ENCODE measurements around the gene ZNF438.
"Not testable (repeated sequence)": the region's sequence is repeated elsewhere in the genome, so short reads cannot be mapped to it uniquely, and the experiment has no call there.

Gene ZNF438

DNA sequence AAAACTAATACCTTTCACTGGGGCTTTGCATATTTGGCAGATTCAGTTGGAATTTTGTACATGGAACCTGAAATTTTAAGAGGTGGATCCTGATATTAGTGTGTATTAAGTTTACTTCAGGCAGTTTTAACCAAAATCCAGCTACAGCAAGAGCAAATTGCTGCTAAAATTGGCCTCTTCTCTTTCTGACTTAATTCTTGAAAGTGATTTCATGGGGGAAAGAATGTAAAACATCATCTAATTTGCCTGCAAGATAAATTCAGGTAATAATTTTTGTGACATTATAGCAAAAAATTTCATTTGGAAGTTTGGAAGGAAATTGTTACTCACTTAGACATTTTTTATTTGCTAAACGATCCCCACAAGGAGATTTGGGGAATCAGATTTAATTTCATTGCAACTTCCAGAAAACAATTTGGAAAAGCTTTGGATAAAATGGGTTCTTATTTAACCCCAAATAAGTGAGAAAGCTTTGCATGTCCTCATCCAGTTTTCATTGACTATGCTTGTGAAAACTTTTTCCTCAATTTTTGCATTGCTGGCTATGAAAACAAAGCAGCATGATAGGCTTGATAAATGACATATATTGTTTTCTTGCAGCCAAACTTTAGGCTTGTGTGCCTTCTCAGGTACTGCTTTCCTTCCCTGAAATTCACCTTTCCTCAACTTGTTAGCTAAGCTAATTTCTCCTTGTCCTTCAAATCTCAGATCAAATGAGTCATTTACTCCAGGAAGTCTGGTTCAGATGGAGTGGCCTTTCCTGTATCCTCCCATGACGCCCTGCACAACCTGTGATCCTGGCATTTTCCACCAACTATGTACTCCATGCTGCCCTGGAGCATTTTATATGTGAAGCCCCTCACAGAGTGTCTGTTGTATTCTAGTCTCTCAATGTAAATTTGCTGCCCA lies 27.4 kb upstream of the ZNF438 start:
- no peak overlapping the region for H3K27ac ChIP-seq
- DNase-seq: no peak
- TF ChIP-seq, protein P1, sequence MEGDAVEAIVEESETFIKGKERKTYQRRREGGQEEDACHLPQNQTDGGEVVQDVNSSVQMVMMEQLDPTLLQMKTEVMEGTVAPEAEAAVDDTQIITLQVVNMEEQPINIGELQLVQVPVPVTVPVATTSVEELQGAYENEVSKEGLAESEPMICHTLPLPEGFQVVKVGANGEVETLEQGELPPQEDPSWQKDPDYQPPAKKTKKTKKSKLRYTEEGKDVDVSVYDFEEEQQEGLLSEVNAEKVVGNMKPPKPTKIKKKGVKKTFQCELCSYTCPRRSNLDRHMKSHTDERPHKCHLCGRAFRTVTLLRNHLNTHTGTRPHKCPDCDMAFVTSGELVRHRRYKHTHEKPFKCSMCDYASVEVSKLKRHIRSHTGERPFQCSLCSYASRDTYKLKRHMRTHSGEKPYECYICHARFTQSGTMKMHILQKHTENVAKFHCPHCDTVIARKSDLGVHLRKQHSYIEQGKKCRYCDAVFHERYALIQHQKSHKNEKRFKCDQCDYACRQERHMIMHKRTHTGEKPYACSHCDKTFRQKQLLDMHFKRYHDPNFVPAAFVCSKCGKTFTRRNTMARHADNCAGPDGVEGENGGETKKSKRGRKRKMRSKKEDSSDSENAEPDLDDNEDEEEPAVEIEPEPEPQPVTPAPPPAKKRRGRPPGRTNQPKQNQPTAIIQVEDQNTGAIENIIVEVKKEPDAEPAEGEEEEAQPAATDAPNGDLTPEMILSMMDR (IDR thresholded peaks at IDR 0.05; ENCODE audit: low read depth, low read length): no peak

DNA sequence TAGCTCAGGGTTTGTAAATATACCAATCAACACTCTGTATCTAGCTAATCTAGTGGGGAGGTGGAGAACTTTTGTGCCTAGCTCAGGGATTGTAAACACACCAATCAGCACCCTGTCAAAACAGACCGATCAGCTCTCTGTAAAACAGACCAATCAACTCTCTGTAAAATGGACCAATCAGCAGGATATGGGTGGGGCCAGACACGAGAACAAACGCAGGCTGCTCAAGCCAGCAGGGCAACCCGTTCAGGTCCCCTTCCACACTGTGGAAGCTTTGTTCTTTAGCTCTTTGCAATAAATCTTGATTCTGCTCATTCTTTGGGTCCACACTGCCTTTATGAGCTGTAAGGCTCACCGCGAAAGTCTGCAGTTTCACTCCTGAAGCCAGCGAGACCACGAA lies 25.0 kb upstream of the ZNF438 start:
- H3K27ac ChIP-seq; H3K27me3 ChIP-seq (ENCODE audit: insufficient read depth, low read depth, severe bottlenecking); DNase-seq; H3K4me3 ChIP-seq (ENCODE audit: low read depth, low read length); H3K9me3 ChIP-seq (ENCODE audit: severe bottlenecking); H3K36me3 ChIP-seq: not testable (repeated sequence)

More for the DNA sequence above, 27.4 kb upstream of the ZNF438 start:
- Histone ChIP-seq H3K4me3 (ENCODE audit: low read depth, low read length) (no peak overlapping the region), H3K9me3 (ENCODE audit: severe bottlenecking) (no peaks in the 10 kb centered on the region), H3K27me3 (ENCODE audit: insufficient read depth, low read depth, severe bottlenecking) (no peaks in the 10 kb centered on the region), H3K36me3 (no peaks in the 10 kb centered on the region)

DNA sequence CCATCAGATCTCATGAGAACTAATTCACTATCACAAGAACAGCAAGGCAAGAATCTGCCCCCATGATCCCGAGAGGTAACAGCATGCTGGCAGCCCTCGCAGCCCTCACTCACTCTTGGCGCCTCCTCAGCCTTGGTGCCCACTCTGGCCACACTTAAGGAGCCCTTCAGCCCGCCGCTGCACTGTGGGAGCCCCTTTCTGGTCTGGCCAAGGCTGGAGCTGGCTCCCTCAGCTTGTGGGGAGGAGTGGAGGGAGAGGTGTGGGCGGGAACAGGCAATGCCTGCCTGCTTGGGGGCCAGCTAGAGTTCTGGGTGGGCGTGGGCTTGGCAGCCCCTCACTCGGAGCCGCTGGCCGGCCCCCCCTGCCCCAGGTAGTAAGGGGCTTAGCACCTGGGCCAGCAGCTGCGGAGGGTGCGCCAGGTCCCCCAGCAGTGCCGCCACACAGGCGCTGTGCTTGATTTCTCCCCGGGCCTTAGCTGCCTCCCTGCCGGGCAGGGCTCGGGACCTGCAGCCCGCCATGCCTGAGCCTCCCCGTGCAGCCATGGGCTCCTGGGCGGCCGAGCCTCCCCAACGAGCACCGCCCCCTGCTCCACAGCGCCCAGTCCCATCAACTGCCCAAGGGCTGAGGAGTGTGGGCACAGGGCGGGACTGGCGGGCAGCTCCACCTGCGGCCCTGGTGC lies 24.0 kb upstream of the ZNF438 start:
- DNase-seq: no peak
- TF ChIP-seq, protein P1 (IDR thresholded peaks at IDR 0.05; ENCODE audit: low read depth, low read length): no peak
- Histone ChIP-seq H3K27ac (no peak overlapping the region), H3K9me3 (ENCODE audit: severe bottlenecking) (no peaks in the 10 kb centered on the region), H3K27me3 (ENCODE audit: insufficient read depth, low read depth, severe bottlenecking) (no peaks in the 10 kb centered on the region), H3K36me3 (no peaks in the 10 kb centered on the region), H3K4me3 (ENCODE audit: low read depth, low read length) (no peak overlapping the region)

DNA sequence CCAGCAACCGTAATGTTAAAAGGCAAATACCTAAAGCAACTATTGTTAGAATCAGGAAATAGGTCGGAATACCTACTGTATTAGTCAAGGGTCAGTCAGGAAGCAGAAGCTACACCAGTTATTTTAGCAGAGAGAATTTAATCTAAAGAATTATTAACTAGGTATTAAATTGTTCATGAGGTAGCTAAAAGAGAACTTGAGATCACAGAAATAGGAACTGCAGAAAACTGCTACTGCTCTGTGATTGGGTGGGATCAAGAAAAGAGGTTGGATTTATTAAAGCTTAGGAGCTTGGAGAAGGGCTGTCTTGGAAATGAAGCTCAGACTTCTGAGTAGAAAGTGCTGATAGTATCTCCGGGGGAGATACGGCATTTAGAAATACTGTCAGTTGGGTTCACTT lies 20.0 kb upstream of the ZNF438 start:
- TF ChIP-seq, protein P1 (IDR thresholded peaks at IDR 0.05; ENCODE audit: low read depth, low read length): no peak
- Histone ChIP-seq H3K9me3 (ENCODE audit: severe bottlenecking) (no peaks in the 10 kb centered on the region), H3K27me3 (ENCODE audit: insufficient read depth, low read depth, severe bottlenecking) (no peaks in the 10 kb centered on the region), H3K27ac (no peak overlapping the region), H3K36me3 (no peaks in the 10 kb centered on the region), H3K4me3 (ENCODE audit: low read depth, low read length) (no peak overlapping the region)
- DNase-seq: no peak

DNA sequence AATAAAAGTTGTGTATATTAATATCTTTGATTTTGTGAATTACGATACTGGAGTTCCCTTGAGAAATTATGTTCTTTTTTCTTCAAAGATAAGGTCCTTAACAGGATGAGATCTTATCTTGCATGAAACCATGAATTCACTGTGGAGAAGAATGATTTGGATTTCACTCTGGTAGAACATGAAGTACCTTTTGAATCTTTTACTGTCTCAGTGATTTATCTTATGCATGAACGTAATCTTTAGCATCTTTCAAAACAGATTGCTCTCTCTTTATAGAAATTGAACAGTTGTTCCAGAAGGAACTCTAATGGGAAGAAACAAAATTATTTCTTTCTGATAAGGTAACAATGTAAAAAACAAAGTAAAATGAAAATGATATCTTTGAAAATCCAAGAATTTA lies 11.0 kb upstream of the ZNF438 start:
- Histone ChIP-seq H3K27me3 (ENCODE audit: insufficient read depth, low read depth, severe bottlenecking) (no peaks in the 10 kb centered on the region), H3K27ac (no peak overlapping the region), H3K9me3 (ENCODE audit: severe bottlenecking) (no peaks in the 10 kb centered on the region), H3K36me3 (no peaks in the 10 kb centered on the region), H3K4me3 (ENCODE audit: low read depth, low read length) (no peak overlapping the region)
- no peak for DNase-seq
- TF ChIP-seq, protein P1 (IDR thresholded peaks at IDR 0.05; ENCODE audit: low read depth, low read length): no peak

DNA sequence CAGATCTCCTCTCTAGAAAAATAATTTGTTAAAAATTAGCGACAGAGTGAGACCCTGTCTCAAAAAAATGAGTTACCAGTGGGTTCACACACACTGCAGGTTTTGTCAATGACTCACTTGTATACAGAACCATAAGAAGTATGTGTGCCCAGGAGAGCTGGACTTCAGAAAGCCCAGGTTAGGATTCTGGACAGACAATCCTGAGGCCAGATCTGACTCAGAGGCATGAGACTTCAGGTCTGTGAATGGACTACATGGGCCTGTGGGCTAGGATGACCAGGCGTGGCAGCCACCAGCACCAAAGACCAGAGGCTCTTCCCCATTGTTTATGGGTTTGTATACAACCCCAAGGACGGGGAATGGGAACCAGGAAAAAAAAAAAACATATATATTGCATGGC lies 9.3 kb upstream of the ZNF438 start:
- Histone ChIP-seq H3K27ac (no peak overlapping the region), H3K27me3 (ENCODE audit: insufficient read depth, low read depth, severe bottlenecking) (no peaks in the 10 kb centered on the region), H3K4me3 (ENCODE audit: low read depth, low read length) (no peak overlapping the region), H3K9me3 (ENCODE audit: severe bottlenecking) (no peaks in the 10 kb centered on the region), H3K36me3 (no peaks in the 10 kb centered on the region)
- DNase-seq: no peak
- TF ChIP-seq, protein P1 (IDR thresholded peaks at IDR 0.05; ENCODE audit: low read depth, low read length): no peak

DNA sequence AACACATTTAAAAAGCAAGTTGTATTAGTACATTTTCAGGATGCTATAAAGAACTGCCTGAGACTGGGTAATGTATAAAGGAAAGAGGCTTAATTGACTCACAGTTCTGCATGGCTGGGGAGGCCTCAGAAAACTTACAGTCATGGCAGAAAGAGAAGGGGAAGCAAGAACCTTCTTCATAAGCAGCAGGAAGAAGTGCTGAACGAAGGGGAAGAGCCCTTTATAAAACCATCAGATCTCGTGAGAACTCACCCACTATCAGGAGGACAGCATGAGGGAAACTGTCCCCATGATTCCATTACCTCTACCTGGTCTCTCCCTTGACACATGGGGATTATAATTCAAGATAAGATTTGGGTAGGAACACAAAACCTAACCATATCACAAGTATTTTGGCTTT lies 7.3 kb upstream of the ZNF438 start:
- H3K27me3 ChIP-seq (ENCODE audit: insufficient read depth, low read depth, severe bottlenecking); H3K27ac ChIP-seq; DNase-seq; H3K4me3 ChIP-seq (ENCODE audit: low read depth, low read length); H3K36me3 ChIP-seq; H3K9me3 ChIP-seq (ENCODE audit: severe bottlenecking): not testable (repeated sequence)
